GM12873 (cell line): ENCODE measurements around the gene GON7.

Experiments
- TF ChIP-seq, protein P1 (sequence below): IDR thresholded peaks from 2 replicates; pipeline ENCODE4 v1.5.1; 2012; ENCODE audit warnings: low read depth, mild to moderate bottlenecking, moderate library complexity, low read length, control low read depth; ENCODE audit not compliant: insufficient read depth; ENCODE audit errors: missing control alignments

The GON7 gene

DNA sequence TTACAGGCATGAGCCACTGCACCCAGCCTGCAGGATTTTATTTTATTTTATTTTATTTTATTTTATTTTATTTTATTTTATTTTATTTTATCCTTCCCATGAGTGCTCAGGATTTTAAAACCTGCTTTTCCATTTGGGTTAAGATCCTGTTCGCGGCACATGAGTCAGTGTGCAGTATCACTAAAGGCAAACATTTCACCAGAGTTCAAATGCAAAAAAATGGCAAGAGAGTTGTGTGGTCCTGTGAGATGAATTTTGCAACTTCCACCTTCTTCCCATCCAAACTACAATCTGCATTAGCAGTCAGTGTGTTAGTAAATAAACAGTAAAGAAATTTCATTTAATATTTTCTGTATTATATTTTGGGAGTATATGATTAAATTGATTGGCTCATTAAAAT, 51.2 kb downstream of the GON7 start:
- TF ChIP-seq, protein P1, sequence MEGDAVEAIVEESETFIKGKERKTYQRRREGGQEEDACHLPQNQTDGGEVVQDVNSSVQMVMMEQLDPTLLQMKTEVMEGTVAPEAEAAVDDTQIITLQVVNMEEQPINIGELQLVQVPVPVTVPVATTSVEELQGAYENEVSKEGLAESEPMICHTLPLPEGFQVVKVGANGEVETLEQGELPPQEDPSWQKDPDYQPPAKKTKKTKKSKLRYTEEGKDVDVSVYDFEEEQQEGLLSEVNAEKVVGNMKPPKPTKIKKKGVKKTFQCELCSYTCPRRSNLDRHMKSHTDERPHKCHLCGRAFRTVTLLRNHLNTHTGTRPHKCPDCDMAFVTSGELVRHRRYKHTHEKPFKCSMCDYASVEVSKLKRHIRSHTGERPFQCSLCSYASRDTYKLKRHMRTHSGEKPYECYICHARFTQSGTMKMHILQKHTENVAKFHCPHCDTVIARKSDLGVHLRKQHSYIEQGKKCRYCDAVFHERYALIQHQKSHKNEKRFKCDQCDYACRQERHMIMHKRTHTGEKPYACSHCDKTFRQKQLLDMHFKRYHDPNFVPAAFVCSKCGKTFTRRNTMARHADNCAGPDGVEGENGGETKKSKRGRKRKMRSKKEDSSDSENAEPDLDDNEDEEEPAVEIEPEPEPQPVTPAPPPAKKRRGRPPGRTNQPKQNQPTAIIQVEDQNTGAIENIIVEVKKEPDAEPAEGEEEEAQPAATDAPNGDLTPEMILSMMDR, result no peak

DNA sequence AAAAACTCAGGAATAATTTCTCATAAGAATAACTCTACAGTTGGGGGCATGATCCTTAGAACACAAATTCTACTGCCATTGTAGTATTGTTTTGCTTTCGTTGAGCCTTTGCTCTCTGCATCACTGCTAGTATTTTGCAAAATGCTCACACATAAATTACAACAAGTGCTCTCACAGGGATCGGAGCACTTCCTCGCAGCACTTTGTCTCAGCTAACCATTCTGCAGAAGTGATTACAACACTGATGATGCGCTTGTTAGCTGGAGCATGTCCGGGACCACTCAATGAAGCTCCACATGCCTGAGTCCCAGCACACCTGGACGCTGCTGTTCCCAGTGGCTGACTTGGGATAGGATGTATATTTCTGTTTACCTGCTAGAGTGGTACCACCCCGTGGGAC, 53.7 kb downstream of the GON7 start:
- TF ChIP-seq, protein P1, result no peak
